ENCODE data around the gene PPFIA3. TPM values are rescaled to one million over a fixed set of nuclear protein-coding genes. Genes with fewer than 3 reads are reported as not detected.
"Not testable (repeated sequence)": the region's sequence is repeated elsewhere in the genome, so short reads cannot be mapped to it uniquely, and the experiment has no call there.

PPFIA3 gene
- 1 to 10 TPM; 4.0 to 4.5 TPM for total RNA-seq
- polyA plus RNA-seq, result under 1 TPM; 0.27 to 0.68 TPM

DNA sequence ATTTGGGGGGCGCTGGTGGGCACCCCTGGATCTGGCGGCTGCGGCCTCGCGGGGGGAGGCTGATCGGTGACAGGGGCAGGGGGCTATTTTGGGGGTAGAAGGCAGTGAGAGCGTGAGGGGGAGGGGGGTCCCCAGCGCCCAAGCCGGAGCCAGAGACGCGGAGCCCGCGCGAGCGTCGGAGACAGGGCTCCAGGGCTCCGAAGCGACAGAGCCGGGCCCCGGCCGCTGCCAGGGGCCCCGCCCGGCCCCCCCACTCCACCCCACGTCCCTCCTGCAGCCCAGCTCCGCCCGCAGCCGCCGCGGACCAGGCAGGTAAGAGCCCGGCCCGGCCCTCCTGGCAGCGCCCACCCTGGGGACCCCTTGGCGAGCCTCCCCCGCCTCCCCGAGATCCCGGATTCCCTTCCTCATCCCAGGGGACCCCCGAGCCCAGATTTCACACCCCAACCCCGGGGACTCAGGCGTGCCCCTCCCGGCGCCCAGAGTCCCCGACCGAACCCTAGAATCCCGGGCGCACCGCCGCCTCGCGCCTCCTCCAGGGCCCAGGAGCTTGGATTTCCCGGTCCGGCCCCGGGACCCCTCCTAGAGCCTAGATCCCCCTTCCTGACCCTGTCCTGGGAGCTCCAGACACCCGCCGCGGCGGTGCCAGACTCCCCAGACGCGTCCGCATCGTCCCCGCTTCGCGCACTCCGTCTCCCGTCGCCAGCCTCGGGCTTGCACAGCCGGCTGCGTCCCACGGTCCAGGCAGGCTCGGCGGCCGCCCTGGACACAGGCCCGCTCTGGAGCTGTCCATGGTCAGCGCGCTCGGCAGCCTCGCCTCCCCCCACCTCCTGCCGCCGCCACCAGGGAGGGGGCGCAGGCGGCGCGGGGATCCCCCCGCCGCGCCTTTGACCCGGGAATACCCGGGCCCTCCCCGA, at the start of gene PPFIA3:
TSS of gene PPFIA3 (plus strand) at position 134 of the 914 bp plus-strand sequence. CDS start 8,330 bp downstream, outside the sequence.
- H3K4me1 ChIP-seq (ENCODE audit: insufficient read depth, low read length), result peaks cover 28% of the 10 kb centered on the region
- H3K9me3 ChIP-seq (ENCODE audit: control insufficient read depth in 1 of 2, low read length in 2 of 2), result no peaks in the 10 kb centered on the region
- Mint-ChIP-seq H3K9me3 (peaks cover 0 to 3% (median 0%) of the 10 kb centered on the region in 8 donors), H3K27ac (peak within 1 kb of the TSS; percentile 90 to 96 (median 94)), H3K4me1 (peaks cover 20 to 39% (median 33%) of the 10 kb centered on the region in 4 donors), H3K36me3 (no peaks in the 10 kb centered on the region), H3K27me3 (no peaks in the 10 kb centered on the region), H3K4me3 (peak within 1 kb of the TSS; percentile 83 to 93 (median 88))
- no peaks in the 10 kb centered on the region for H3K27me3 ChIP-seq (ENCODE audit: insufficient read depth, low read length)
- peak within 1 kb of the TSS; percentile 79 for H3K27ac ChIP-seq (ENCODE audit: low read depth, low read length)
- POLR2A ChIA-PET (ENCODE audit: partially characterized antibody), result interaction anchor here (0.8 to 1.5 kb wide), 6 partner anchors 8 to 24 kb away, joined by 3 to 9 read pairs (median 3); no protein-coding TSS in a partner anchor
- H3K4me3 ChIP-seq (ENCODE audit: low read length in 2 of 2), result peak within 1 kb of the TSS; percentile 73 to 78
- intact Hi-C loops (cut with micrococcal nuclease), result loop anchor here (1.0 to 5.0 kb wide), 4 partner anchors 9 to 333 kb away; partner anchors contain the start of genes ALDH16A1, GYS1, PIH1D1 and RUVBL2
- CTCF ChIA-PET (ENCODE audit: partially characterized antibody), result interaction anchor here (0.6 to 2.0 kb wide), 4 partner anchors 8 to 1355 kb away, joined by 3 to 4 read pairs (median 4); partner anchors contain the start of genes GYS1 and RUVBL2
- peak in 2 of 5 donors; percentile 23 to 46 for DNase-seq
- H3K36me3 ChIP-seq (ENCODE audit: insufficient read depth, low read length), result no peaks in the 10 kb centered on the region

DNA sequence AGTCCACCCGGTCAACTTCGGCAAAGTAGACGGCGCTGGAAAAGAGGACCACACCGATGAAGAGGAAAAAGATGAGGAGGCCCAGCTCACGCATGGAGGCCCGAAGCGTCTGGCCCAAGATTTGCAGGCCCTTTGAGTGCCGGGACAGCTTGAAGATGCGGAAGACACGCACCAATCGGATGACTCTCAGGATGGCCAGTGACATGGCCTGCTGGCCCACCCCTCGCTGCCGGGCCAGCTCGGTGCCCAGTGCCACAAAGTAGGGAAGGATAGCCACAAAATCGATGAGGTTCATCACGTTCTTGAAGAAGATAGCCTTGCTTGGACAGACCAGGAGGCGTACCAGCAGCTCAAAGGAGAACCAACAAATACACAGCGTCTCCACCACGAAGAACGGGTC, 48.9 kb upstream of the PPFIA3 start:
- no peak for DNase-seq
- no peak overlapping the region for H3K4me3 ChIP-seq (ENCODE audit: low read length in 2 of 2)
- H3K27me3 ChIP-seq (ENCODE audit: insufficient read depth, low read length), result peaks cover 9% of the 10 kb centered on the region
- no peaks in the 10 kb centered on the region for H3K36me3 Mint-ChIP-seq
- no peaks in the 10 kb centered on the region for H3K9me3 ChIP-seq (ENCODE audit: control insufficient read depth in 1 of 2, low read length in 2 of 2)
- ChIA-PET CTCF (ENCODE audit: partially characterized antibody) (interaction anchor here (1.0 to 1.7 kb wide), 3 partner anchors 14 to 77 kb away, joined by 3 to 4 read pairs (median 4); partner anchors contain the start of genes GYS1 and RUVBL2), POLR2A (ENCODE audit: partially characterized antibody) (no interaction called here)
- intact Hi-C loops (cut with micrococcal nuclease), result no loop called here
- H3K36me3 ChIP-seq (ENCODE audit: insufficient read depth, low read length), result no peaks in the 10 kb centered on the region
- H3K9me3 Mint-ChIP-seq, result peaks cover 0 to 11% (median 3%) of the 10 kb centered on the region in 8 donors
- no peaks in the 10 kb centered on the region for H3K4me1 ChIP-seq (ENCODE audit: insufficient read depth, low read length)
- peak overlapping the region in 2 of 7 donors; percentile 24 to 47 for H3K27ac Mint-ChIP-seq
- no peak overlapping the region for H3K27ac ChIP-seq (ENCODE audit: low read depth, low read length)
- H3K4me3 Mint-ChIP-seq, result peak overlapping the region in 1 of 8 donors; percentile 28
- peaks cover 6 to 20% (median 13%) of the 10 kb centered on the region in 4 donors for H3K4me1 Mint-ChIP-seq
- H3K27me3 Mint-ChIP-seq, result peaks cover 49 to 57% of the 10 kb centered on the region in 2 donors

DNA sequence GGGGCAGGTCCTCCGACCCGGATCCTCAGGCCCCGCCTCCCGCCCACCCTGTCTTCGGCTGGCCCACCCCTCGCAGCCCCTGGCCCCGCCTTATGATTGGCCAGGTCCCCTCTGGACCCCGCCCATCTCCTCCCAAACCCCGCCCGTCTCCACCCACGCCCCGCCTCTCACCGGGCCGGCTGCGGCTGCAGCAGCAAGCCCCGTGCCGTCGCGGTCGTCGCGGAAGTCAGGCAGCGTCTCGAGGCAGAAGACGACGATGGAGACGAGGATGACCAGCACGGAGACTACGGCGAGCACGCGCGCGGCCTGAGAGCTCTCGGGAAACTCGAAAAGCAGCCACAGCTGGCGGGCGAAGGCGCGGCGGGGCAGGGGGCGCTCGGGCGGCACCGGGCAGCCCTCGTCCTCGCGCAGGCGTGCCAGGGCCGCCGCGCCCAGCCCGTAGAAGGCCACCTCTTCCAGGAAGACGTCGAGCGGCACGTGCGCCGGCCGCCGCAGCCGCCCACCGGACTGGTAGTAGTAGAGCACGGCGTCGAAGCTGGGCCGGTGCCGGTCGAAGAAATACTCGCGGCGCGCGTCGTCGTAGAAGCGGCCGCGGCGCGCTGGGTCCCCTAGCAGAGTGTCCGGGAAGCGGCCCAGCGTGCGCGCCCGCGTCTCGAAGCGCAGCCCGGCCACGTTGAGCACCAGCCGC, 47.3 kb upstream of the PPFIA3 start:
- Mint-ChIP-seq H3K27me3 (peaks cover 45 to 52% of the 10 kb centered on the region in 2 donors), H3K4me1 (peaks cover 6 to 19% (median 12%) of the 10 kb centered on the region in 4 donors), H3K27ac (peak overlapping the region in 2 of 7 donors; percentile 24 to 32), H3K9me3 (peaks cover 0 to 11% (median 3%) of the 10 kb centered on the region in 8 donors), H3K36me3 (no peaks in the 10 kb centered on the region), H3K4me3 (peak overlapping the region in 1 of 8 donors; percentile 21)
- no peak overlapping the region for H3K27ac ChIP-seq (ENCODE audit: low read depth, low read length)
- H3K4me3 ChIP-seq (ENCODE audit: low read length in 2 of 2), result no peak overlapping the region
- POLR2A ChIA-PET (ENCODE audit: partially characterized antibody), result no interaction called here
- H3K9me3 ChIP-seq (ENCODE audit: control insufficient read depth in 1 of 2, low read length in 2 of 2), result no peaks in the 10 kb centered on the region
- no peaks in the 10 kb centered on the region for H3K4me1 ChIP-seq (ENCODE audit: insufficient read depth, low read length)
- intact Hi-C loops (cut with micrococcal nuclease), result no loop called here
- H3K36me3 ChIP-seq (ENCODE audit: insufficient read depth, low read length), result no peaks in the 10 kb centered on the region
- no peak for DNase-seq
- peaks cover 9% of the 10 kb centered on the region for H3K27me3 ChIP-seq (ENCODE audit: insufficient read depth, low read length)
- CTCF ChIA-PET (ENCODE audit: partially characterized antibody), result no interaction called here

DNA sequence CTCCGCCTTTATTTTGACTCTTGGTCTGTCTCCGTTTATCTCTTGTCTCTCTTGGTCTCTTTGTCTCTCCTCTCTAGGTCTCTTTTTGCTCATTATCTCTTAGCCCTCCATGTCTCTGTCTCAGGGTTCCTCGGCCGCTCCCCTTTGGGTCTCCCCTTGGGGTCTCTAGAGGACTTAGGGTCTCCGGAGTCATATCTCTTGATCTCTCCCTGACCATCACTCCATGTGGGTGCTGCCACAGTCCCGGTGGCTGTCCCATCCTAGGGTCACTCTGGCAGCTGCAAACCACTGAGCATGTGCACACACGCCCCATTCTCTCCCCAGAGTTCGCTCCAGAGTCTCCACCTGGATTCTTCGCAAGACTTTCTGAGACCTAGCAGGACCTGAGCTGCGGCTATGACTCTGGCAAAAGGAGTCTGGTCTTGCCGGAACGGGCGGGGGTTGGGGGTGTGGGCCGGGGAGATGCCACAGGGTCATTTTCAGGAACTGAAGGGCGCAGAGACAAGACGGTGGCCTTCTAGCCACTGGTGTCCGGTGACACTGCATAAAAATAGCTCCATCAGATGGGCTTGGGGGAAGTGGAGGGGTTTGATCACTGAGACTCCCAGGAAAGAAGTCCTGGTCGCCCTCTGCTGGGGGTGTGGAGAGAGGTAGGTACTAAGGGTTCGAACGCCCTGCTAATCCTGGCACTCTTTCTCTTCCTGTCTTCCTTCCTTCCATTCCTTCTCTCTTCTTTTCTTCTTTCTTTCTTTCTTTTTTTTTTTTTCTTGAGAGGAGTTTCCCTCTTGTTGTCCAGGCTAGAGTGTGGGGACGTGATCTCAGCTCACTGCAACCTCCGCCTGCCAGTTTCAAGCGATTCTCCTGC, 45.6 kb upstream of the PPFIA3 start:
- DNase-seq, result no peak

DNA sequence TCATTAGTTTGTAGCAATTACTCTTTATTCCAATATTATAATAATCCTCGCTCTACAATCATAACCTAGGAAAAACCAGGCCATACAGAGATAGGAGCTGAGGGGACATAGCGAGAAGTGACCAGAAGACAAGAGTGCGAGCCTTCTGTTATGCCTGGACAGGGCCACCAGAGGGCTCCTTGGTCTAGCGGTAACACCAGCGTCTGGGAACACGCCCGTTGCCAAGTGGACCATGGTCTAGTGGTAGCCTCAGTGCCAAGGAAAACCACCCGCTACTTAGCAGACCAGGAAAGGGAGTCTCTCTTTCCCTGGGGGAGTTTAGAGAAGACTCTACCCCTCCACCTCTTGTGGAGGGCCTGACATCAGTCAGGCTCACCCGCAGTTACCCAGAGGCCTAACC, 44.5 kb upstream of the PPFIA3 start:
- H3K4me3 ChIP-seq (ENCODE audit: low read length in 2 of 2); H3K4me3 Mint-ChIP-seq; DNase-seq; H3K36me3 ChIP-seq (ENCODE audit: insufficient read depth, low read length); H3K27ac ChIP-seq (ENCODE audit: low read depth, low read length); H3K9me3 ChIP-seq (ENCODE audit: control insufficient read depth in 1 of 2, low read length in 2 of 2); H3K9me3 Mint-ChIP-seq; H3K27me3 ChIP-seq (ENCODE audit: insufficient read depth, low read length); H3K4me1 ChIP-seq (ENCODE audit: insufficient read depth, low read length); H3K36me3 Mint-ChIP-seq; H3K27ac Mint-ChIP-seq; POLR2A ChIA-PET (ENCODE audit: partially characterized antibody): not testable (repeated sequence)
- Mint-ChIP-seq H3K27me3 (peaks cover 36% of the 10 kb centered on the region in 2 donors), H3K4me1 (peaks cover 6 to 19% (median 12%) of the 10 kb centered on the region in 4 donors)
- intact Hi-C loops (cut with micrococcal nuclease), result loop anchor here (1.0 kb wide), 1 partner anchor 71 kb away; no protein-coding TSS in a partner anchor
- CTCF ChIA-PET (ENCODE audit: partially characterized antibody), result interaction anchor here (1.3 kb wide), 1 partner anchor 71 kb away, joined by 3 read pairs; no protein-coding TSS in a partner anchor

More for the DNA sequence above, 45.6 kb upstream of the PPFIA3 start:
- peak overlapping the region in 5 of 8 donors; percentile 8 to 82 (median 60) for H3K4me3 Mint-ChIP-seq
- CTCF ChIA-PET (ENCODE audit: partially characterized antibody), result interaction anchor here (1.0 kb wide), 1 partner anchor 9 kb away, joined by 3 read pairs; no protein-coding TSS in a partner anchor
- peaks cover 0 to 11% (median 3%) of the 10 kb centered on the region in 8 donors for H3K9me3 Mint-ChIP-seq
- Histone ChIP-seq H3K4me3 (ENCODE audit: low read length in 2 of 2) (no peak overlapping the region), H3K36me3 (ENCODE audit: insufficient read depth, low read length) (no peaks in the 10 kb centered on the region), H3K4me1 (ENCODE audit: insufficient read depth, low read length) (no peaks in the 10 kb centered on the region), H3K27me3 (ENCODE audit: insufficient read depth, low read length) (peaks cover 9% of the 10 kb centered on the region), H3K27ac (ENCODE audit: low read depth, low read length) (no peak overlapping the region), H3K9me3 (ENCODE audit: control insufficient read depth in 1 of 2, low read length in 2 of 2) (no peaks in the 10 kb centered on the region)
- intact Hi-C loops (cut with micrococcal nuclease), result no loop called here
- no peaks in the 10 kb centered on the region for H3K36me3 Mint-ChIP-seq
- H3K27ac Mint-ChIP-seq, result no peak overlapping the region
- H3K4me1 Mint-ChIP-seq, result peaks cover 6 to 19% (median 12%) of the 10 kb centered on the region in 4 donors
- peaks cover 41 to 45% of the 10 kb centered on the region in 2 donors for H3K27me3 Mint-ChIP-seq
- POLR2A ChIA-PET (ENCODE audit: partially characterized antibody), result no interaction called here

DNA sequence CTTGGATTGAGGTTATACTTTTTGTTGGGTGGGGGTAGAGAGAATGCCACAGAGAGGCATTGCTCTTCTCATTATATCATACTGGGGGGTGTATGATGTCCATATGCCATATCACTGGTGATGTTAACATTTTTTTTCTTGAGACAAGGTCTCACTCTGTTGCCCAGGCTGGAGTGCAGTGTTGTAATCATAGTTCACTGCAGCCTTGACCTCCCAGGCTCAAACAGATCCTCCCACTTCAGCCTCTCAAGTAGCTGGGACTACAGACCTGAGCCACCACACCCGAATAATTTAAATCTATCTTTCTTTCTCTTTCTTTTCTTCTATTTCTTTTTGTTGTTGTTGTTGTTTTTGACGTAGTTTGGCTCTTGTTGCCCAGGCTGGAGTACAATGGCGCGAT, 39.0 kb upstream of the PPFIA3 start:
- Mint-ChIP-seq H3K4me1 (peaks cover 2 to 12% (median 6%) of the 10 kb centered on the region in 4 donors), H3K4me3 (no peak overlapping the region), H3K9me3 (peaks cover 0 to 2% (median 0%) of the 10 kb centered on the region in 8 donors), H3K36me3 (peaks cover 0 to 5% of the 10 kb centered on the region in 2 donors), H3K27me3 (peaks cover 7 to 11% of the 10 kb centered on the region in 2 donors), H3K27ac (peak overlapping the region in 1 of 7 donors; percentile 74)
- intact Hi-C loops (cut with micrococcal nuclease), result no loop called here
- Histone ChIP-seq H3K4me3 (ENCODE audit: low read length in 2 of 2) (no peak overlapping the region), H3K9me3 (ENCODE audit: control insufficient read depth in 1 of 2, low read length in 2 of 2) (no peaks in the 10 kb centered on the region), H3K27ac (ENCODE audit: low read depth, low read length) (no peak overlapping the region), H3K4me1 (ENCODE audit: insufficient read depth, low read length) (peaks cover 4% of the 10 kb centered on the region), H3K27me3 (ENCODE audit: insufficient read depth, low read length) (no peaks in the 10 kb centered on the region), H3K36me3 (ENCODE audit: insufficient read depth, low read length) (no peaks in the 10 kb centered on the region)
- ChIA-PET POLR2A (ENCODE audit: partially characterized antibody) (no interaction called here), CTCF (ENCODE audit: partially characterized antibody) (interaction anchor here (1.0 kb wide), 1 partner anchor 17 kb away, joined by 3 read pairs; no protein-coding TSS in a partner anchor)
- DNase-seq, result no peak

Measured in CD4-positive, alpha-beta memory T cell (primary cell).